Activated effector memory CD4-positive, alpha-beta T cell treated with anti-CD3 and anti-CD28 coated beads, Interleukin-2, amount 50 U/mL, for 16 hours (primary cell): ENCODE data around the gene CACNA1E.
"Not testable (repeated sequence)": the region's sequence is repeated elsewhere in the genome, so short reads cannot be mapped to it uniquely, and the experiment has no call there.

Experiments
- DNase-seq: peaks from one replicate; pipeline ENCODE4 v3.0.0-alpha.2; 2020

CACNA1E gene

GRCh38 chr1:181832173-181832880, 349.0 kb downstream of the CACNA1E start:
- not testable (repeated sequence) for DNase-seq

GRCh38 chr1:181846001-181846645, 362.8 kb downstream of the CACNA1E start:
- DNase-seq: no peak

- no peak for DNase-seq
Measured at GRCh38 chr1:181846681-181847080, 363.4 kb downstream of the CACNA1E start.

GRCh38 chr1:181849071-181849470, 365.8 kb downstream of the CACNA1E start:
- no peak for DNase-seq

GRCh38 chr1:181854212-181854611, 370.9 kb downstream of the CACNA1E start:
- DNase-seq: not testable (repeated sequence)

- no peak for DNase-seq
Measured at GRCh38 chr1:181855380-181855779, 372.1 kb downstream of the CACNA1E start.
